ENCODE data around the gene RAPGEF1.
"Not testable (repeated sequence)": the region's sequence is repeated elsewhere in the genome, so short reads cannot be mapped to it uniquely, and the experiment has no call there.

Gene RAPGEF1

DNA sequence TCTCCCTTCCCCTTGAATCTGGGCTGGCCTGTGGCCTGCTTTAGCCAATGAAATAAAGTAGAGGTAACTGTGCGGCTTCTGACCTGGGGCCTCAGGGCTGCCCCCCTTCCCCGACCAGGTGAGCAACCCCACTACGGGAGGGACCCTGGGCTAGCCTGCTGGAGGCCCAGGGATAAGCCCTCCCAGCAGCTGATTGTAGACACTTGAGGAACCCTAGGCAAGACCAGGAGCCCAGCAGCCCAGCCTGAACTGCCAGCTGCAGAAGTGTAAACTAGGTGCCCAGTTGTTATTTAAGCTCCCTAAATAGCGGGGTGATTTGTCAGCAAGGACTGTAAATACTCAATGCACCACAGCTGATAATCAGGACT lies 41.3 kb downstream of the RAPGEF1 start:
- Mint-ChIP-seq H3K9me3 (no peaks in the 10 kb centered on the region), H3K4me1 (peaks cover 92% of the 10 kb centered on the region), H3K27ac (peak overlapping the region; percentile 63), H3K36me3 (peaks cover 15% of the 10 kb centered on the region), H3K4me3 (no peak overlapping the region)
- peak; percentile 26 for ATAC-seq
- DNase-seq (ENCODE audit: low spot score in 2 of 2): no peak

DNA sequence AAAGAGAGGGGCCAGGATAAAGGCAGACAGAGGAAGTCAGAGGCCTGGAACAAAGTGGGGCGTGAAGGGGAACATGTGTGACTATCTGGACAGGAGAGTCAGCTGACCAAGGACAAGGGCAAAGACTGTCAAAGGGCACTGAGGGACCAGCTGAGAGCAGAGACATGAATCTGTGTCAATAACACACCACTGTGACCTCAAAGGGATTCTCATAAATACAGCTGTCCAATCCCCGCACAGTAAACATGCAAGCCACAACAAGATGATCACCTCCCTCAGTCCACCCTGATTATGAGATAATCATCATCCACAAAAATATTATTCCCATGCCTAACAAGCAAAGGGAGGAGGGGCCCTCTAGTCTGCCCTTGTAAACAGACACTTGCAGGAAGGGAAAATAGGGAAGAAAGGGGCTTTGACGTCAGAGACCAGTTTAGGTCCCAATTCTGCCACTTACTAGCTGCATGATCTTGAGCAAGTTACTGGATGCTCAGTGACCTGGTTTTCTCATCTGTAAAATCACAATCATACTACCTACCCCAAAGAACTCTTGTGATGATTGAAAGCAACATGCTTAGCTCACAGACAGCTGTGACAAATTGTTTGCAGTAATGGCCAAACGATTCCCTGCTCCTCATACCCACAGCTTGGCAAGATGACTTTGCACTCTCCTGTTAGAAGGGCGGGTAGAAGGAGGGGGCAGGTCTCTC lies 41.8 kb downstream of the RAPGEF1 start:
- Mint-ChIP-seq H3K9me3 (no peaks in the 10 kb centered on the region), H3K4me3 (no peak overlapping the region), H3K36me3 (peaks cover 15% of the 10 kb centered on the region), H3K4me1 (peaks cover 94% of the 10 kb centered on the region), H3K27ac (peak overlapping the region; percentile 63)
- no peak for DNase-seq (ENCODE audit: low spot score in 2 of 2)
- peak; percentile 62 for ATAC-seq

DNA sequence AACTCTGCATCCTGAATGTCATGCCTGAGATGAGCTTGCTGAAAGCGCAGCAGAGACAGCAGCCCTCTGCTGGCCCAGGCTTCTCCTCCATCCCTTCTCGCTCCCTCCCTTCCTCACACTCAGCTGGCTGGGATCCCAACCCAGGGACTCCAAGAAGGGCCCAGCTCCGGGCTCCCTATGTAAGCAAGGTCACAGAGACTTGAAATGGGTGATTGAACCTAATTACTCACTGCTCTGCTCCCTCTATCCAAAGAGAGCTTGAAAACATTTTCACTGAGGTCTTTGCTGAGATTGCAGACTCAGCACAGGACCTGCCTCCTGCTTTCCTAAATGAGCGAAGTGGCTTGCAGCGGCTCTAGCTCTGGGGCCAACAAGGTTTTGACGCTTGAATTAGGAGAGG lies 42.8 kb downstream of the RAPGEF1 start:
- no peaks in the 10 kb centered on the region for H3K9me3 Mint-ChIP-seq
- DNase-seq (ENCODE audit: low spot score in 2 of 2) (no peak), ATAC-seq (no peak)
- no peak overlapping the region for H3K4me3 Mint-ChIP-seq
- H3K4me1 Mint-ChIP-seq: peaks cover 94% of the 10 kb centered on the region
- H3K27ac Mint-ChIP-seq: peak overlapping the region; percentile 63
- H3K36me3 Mint-ChIP-seq: peaks cover 15% of the 10 kb centered on the region

DNA sequence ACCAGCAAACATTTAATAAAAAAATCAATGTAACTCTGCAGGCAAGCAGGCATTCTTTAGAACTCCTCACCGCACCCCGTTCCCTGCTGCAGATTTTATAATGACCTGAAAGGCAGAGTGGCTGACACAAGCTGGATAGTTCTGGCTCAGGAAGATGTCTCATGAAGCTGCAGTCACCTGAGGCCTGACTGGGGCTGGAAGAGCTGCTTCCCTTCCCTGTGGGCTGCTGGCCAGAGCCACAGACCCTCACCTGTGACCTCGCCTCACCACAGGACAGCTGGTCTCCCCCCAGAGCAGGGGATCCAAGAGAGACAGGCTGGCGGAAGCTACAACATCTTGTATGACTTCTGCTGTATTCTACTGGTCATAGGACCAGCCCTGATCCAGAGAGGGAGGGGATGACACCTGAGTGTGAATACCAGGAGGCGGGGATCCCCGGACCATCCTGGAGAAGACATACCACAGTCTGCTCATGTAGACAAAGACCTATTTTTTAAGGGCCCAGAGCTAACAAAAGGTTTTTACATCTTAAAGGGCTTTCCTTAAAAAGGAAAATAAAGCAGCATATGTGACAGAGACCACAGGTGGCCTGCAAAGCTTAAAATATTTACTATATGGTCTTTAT lies 43.9 kb downstream of the RAPGEF1 start:
- H3K9me3 Mint-ChIP-seq: no peaks in the 10 kb centered on the region
- no peak overlapping the region for H3K4me3 Mint-ChIP-seq
- peak overlapping the region; percentile 61 for H3K27ac Mint-ChIP-seq
- no peak for DNase-seq (ENCODE audit: low spot score in 2 of 2)
- ATAC-seq: no peak
- peaks cover 94% of the 10 kb centered on the region for H3K4me1 Mint-ChIP-seq
- H3K36me3 Mint-ChIP-seq: peaks cover 15% of the 10 kb centered on the region

DNA sequence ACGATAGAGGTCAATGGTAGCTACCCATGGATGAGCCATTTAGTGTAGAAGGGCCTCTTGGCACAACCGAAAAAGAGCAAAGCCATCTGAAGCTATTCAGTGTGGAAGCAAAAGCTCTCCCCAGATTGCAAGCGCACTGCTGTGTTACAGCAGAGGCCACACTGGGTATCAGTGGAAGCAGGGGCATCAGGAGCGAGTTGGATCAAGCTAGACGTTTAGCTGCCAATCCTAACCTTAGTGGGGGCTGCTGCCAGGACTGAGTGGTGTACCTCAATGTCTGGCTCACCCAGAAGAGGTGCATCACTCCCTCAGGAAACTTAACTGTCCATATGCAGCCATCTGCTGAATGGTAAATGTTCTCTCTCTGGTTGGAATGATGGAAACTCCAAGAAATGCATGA lies 44.5 kb downstream of the RAPGEF1 start:
- ATAC-seq (no peak), DNase-seq (ENCODE audit: low spot score in 2 of 2) (no peak)
- no peak overlapping the region for H3K4me3 Mint-ChIP-seq
- peaks cover 12% of the 10 kb centered on the region for H3K36me3 Mint-ChIP-seq
- peaks cover 96% of the 10 kb centered on the region for H3K4me1 Mint-ChIP-seq
- peak overlapping the region; percentile 61 for H3K27ac Mint-ChIP-seq
- H3K9me3 Mint-ChIP-seq: no peaks in the 10 kb centered on the region

DNA sequence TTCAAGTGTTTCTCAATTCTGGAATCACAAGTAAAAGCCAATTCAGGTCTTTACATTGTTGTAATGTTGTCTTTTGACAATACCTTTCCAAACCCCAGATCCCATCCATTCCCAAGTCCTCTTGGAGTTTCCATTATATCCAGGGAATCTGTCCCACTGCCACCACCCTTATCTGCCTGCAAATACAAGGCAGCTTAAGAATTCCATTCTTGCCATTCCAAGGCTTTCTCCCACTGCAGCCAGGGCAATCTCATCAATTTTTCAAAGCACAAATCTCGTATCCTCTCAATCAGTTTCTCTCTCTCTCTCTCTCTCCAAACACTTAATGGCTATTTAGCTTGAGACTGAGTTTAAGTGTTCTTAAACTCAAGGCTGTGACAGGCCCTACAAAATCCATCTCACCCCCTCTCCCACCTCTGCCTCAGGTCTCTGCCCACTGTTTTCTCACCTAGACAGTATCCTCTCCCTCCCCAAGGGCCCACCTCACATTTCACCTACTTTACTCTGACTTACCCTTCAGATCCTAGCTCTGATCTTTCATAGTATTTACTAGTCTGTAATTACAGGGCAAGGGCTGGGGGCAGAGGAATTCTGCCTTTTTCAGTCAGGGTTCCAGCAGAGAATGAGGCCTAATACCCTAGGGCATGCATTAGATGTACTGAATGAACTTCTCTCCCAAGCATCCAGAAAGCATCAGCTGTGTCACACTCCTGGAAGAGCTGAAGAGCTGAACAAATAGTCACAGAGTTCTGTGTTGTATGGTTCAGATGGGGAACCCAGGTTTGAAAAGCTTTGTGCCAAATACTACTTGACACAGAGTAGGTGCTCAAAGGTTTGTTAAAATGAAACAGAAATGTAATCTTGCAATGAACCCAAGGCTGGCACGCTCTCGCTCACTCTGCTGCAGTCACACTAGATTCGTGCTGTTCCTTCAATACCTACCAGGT lies 46.0 kb downstream of the RAPGEF1 start:
- Mint-ChIP-seq H3K36me3 (peaks cover 11% of the 10 kb centered on the region), H3K9me3 (no peaks in the 10 kb centered on the region), H3K4me1 (peaks cover 87% of the 10 kb centered on the region), H3K4me3 (peak overlapping the region; percentile 5), H3K27ac (peak overlapping the region; percentile 61)
- ATAC-seq (no peak), DNase-seq (ENCODE audit: low spot score in 2 of 2) (no peak)

DNA sequence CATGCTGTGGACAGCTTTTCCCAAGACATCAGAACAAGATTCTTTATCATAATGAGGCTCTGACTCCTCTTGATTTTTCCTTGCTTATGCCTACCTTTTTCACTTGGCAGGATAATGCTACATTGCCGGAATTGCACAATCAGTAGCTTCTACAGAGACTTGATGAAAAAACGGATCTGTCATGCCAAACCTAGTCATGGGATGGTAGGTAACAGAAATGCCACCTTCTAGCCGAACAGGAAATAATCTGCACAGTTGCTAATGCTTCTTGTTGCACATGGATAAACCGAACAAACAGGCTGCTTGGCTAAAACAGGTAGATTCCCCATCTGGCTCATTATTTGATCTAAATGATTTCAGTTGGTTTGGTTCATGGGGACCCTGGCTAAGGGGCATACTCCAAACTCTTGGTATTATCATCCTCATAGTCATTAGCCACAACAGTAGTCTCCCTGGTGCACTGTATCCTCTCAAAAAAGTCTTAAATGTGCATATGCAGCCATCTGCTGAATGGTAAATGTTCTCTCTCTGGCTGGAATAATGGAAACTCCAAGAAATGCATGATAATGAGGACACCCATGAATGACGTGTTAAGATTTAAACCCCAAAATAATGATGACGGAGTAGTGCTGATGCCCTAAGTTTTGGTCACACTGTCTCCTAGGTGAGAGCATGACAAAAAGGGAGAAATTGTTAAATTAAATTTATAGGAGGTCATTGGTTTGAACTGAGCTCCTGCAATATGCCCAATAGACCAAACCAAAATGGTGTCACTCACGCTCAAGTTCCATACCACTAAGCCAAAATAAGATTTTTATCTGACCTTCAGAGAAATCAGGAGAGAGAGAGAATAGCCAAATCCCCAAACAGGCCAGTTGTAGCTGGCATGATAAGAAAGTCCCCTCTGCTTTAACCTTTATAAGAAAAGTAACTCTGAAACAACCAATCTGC lies 47.0 kb downstream of the RAPGEF1 start:
- no peaks in the 10 kb centered on the region for H3K9me3 Mint-ChIP-seq
- H3K27ac Mint-ChIP-seq: peak overlapping the region; percentile 61
- H3K4me1 Mint-ChIP-seq: peaks cover 86% of the 10 kb centered on the region
- DNase-seq (ENCODE audit: low spot score in 2 of 2): no peak
- no peak overlapping the region for H3K4me3 Mint-ChIP-seq
- peaks cover 18% of the 10 kb centered on the region for H3K36me3 Mint-ChIP-seq
- ATAC-seq: no peak

DNA sequence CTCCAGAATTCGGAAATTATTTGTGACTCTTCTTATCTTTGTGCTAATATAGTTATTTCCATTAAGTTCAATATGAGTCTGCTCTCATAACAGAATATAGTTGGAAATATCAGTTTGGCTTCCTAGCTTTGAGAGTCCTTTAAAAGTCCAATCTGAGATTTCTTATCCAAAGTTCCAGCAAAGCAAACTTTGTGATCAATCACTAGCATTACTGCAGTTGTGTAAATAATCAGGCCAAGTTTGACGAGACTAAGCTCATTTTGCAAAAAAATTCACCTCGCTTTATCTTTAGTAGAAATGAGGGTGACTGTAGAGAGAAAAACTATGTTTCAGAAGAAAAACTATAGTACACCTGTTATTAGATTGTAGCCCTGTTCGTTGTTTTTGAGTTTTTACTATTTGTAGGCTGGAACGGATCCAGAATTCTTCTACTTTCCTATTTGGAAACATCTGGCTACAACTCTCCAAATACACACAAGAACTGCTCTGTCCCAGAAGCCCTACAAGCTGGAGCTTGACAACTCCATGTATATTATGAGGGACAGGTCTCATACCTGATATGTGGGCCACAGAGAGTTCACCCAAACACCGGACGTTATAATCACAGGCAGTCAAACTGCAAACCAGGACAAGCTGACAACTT lies 47.8 kb downstream of the RAPGEF1 start:
- Mint-ChIP-seq H3K4me3 (peak overlapping the region; percentile 35), H3K27ac (peak overlapping the region; percentile 70), H3K4me1 (peaks cover 81% of the 10 kb centered on the region), H3K36me3 (peaks cover 14% of the 10 kb centered on the region), H3K9me3 (no peaks in the 10 kb centered on the region)
- ATAC-seq (no peak), DNase-seq (ENCODE audit: low spot score in 2 of 2) (no peak)

DNA sequence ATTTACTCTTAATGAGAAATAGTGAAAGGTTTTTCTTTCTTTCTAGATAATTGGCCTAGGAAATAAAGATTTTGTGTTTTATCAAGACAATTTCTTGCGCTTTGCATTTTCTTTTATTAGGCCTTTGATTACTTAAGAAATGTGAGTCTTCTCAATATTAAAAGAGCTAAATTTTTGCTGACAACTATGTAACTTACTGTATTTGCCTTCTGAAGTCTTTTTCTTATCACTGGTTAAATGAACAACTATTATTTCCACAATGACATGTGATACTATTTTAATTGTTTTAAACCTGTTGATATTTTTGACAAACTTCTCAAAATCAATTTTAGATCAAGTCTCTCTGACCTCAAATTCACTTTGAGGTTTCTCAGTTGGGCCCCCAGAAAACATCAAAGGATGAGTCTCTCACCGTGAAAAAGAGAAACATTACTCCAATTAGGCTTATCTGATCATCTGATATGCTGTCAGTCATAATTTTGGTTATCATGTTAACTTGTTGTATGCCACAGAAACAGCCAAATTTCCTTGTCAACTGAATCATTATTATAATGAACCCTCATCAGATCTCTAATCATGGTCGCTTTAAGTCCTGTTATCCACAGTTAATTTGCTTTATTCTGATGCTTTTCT lies 48.8 kb downstream of the RAPGEF1 start:
- Mint-ChIP-seq H3K4me1 (peaks cover 81% of the 10 kb centered on the region), H3K9me3 (no peaks in the 10 kb centered on the region), H3K36me3 (peaks cover 14% of the 10 kb centered on the region), H3K4me3 (peak overlapping the region; percentile 35), H3K27ac (peak overlapping the region; percentile 70)
- no peak for DNase-seq (ENCODE audit: low spot score in 2 of 2)
- ATAC-seq: peak; percentile 84

DNA sequence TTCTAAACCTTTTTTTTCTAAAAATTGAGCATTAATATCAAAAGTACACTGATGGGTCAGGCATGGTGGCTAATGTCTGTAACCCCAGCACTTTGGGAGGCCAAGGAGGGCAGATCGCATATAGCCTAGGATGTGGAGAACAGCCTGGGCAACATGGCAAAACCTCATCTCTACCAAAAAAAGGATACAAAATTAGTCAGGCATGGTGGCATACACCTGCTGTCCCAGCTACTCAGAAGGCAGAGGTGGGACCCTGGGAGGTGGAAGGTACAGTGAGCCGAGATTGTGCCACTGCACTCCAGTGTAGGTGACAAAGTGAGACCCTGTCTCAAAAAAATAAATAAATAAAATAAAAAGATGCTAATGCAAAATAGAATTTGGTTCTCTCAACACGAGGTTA lies 49.4 kb downstream of the RAPGEF1 start:
- H3K27ac Mint-ChIP-seq: peak overlapping the region; percentile 15
- H3K36me3 Mint-ChIP-seq: peaks cover 14% of the 10 kb centered on the region
- H3K4me1 Mint-ChIP-seq: peaks cover 75% of the 10 kb centered on the region
- DNase-seq (ENCODE audit: low spot score in 2 of 2) (no peak), ATAC-seq (peak; percentile 57)
- H3K4me3 Mint-ChIP-seq: peak overlapping the region; percentile 35
- no peaks in the 10 kb centered on the region for H3K9me3 Mint-ChIP-seq

DNA sequence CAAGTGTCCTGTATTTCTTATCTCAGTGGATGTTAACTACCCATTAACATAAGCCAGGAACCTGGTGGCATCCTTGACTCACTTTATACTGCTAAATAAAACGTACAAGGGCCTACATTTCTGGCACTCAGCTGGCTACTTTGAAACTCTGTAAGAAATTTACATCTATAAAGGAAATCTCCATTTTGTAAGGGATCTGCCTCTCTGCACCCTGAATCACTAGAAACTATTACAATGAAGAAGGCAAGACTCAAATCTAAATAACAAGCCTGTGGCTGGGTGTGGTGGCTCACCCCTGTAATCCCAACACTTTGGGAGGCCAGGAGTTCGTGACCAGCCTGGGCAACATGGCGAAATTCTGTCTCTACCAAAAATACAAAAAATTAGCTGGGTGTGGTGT lies 51.5 kb downstream of the RAPGEF1 start:
- peaks cover 69% of the 10 kb centered on the region for H3K4me1 Mint-ChIP-seq
- ATAC-seq (no peak), DNase-seq (ENCODE audit: low spot score in 2 of 2) (no peak)
- peaks cover 14% of the 10 kb centered on the region for H3K36me3 Mint-ChIP-seq
- H3K9me3 Mint-ChIP-seq: no peaks in the 10 kb centered on the region
- H3K4me3 Mint-ChIP-seq: no peak overlapping the region
- H3K27ac Mint-ChIP-seq: peak overlapping the region; percentile 87

DNA sequence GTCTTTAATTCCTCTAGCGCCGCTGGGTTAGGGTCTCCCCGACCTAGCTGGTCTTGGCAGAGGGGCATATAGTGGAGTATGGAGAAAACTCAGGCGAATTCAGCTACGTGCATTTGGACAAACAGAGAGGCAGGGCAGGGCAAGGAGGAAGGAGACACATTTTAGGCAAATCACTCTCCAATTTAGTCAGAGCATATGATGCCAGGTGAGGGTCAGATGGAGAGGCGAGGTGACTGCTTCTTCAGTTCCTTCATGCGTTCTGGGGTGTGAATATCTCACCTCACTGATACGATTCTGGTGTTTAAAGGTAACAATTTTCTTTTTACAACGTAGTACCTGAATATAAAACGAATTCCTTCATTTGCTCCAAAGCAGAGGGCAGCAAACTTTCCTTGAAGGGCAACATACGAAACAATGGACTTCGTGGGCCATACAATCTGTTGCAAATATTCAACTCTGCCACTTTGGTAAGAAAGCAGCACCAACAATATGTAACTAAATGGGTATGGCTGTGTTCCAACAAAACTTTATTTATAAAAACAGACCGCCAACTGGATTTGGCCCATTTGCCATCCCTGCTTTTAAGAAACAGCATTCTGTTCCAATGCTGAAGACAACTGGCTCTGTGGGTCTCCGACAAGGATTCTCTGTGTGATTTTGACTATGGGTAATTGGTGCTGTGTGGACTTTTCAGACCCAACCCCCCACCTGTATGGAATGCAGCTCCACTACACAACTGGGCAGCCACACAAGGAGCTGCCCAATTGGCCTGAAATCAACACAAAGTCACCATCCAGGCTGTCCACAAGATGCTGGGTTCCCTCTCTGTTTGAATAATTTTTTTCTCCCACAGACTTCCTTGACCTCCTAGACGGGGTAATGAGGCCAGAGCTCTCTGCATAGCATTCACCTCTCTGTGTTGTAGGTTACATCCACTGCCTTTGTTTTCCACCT lies 53.8 kb downstream of the RAPGEF1 start:
- Mint-ChIP-seq H3K4me1 (peaks cover 64% of the 10 kb centered on the region), H3K9me3 (no peaks in the 10 kb centered on the region), H3K27ac (peak overlapping the region; percentile 87), H3K4me3 (no peak overlapping the region), H3K36me3 (peaks cover 20% of the 10 kb centered on the region)
- DNase-seq (ENCODE audit: low spot score in 2 of 2) (no peak), ATAC-seq (no peak)

DNA sequence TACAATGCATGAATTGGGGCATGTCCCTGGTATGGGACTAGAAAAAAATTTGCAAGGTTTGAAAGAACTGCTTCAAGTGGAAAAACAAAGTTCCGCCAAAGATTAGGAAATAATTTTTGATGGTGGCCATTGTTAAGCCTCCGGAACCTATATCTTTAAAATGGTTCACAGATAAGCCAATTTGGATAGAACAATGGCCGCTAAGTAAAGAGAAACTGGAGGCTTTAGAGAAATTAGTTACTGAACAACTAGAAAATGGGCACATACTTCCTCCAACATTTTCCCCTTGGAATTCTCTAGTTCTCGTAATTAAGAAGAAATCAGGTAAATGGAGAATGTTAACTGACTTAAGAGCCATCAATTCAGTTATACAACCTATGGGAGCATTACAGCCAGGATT lies 56.8 kb downstream of the RAPGEF1 start:
- not testable (repeated sequence) for H3K4me3 Mint-ChIP-seq; H3K9me3 Mint-ChIP-seq; ATAC-seq; H3K27ac Mint-ChIP-seq; DNase-seq (ENCODE audit: low spot score in 2 of 2)
- H3K4me1 Mint-ChIP-seq: peaks cover 75% of the 10 kb centered on the region
- H3K36me3 Mint-ChIP-seq: peaks cover 16% of the 10 kb centered on the region

Data from stimulated activated effector memory CD8-positive, alpha-beta T cell treated with anti-CD3 and anti-CD28 coated beads, Interleukin-12 subunit alpha, Interleukin-12 subunit beta, amount 100 ng/mL, for 72 hours (primary cell).